HepG2 (cell line): Measurements from ENCODE around the gene ZNF264. TPM values are rescaled to one million over a fixed set of nuclear protein-coding genes. Genes with fewer than 3 reads are reported as not detected.

Experiments
- CBX1 ChIP-seq: IDR thresholded peaks from one replicate; pipeline ENCODE4 v1.6.1; 2016; ENCODE audit warnings: antibody characterized with exemption, low read depth
- CHD2 ChIP-seq: IDR thresholded peaks from 2 replicates; pipeline ENCODE4 v1.6.1; 2011; ENCODE audit warnings: low read depth, low read length, improper control_type of control experiment
- EED ChIP-seq: sonication (generic); formaldehyde crosslinking; IDR thresholded peaks from 2 replicates; pipeline ENCODE4 v1.5.0; 2020; ENCODE audit warnings: mild to moderate bottlenecking, missing genetic modification reagents
- FOXC1 ChIP-seq: sonication (generic); formaldehyde crosslinking; IDR thresholded peaks from 2 replicates; pipeline ENCODE4 v1.8.0; 2022; ENCODE audit warnings: mild to moderate bottlenecking, missing genetic modification reagents, borderline replicate concordance
- GABPA ChIP-seq, 2 experiments: IDR thresholded peaks; 2 replicates each; pipeline ENCODE4 v1.6.1; 2011 to 2016; ENCODE audit warnings: low read depth in 2 of 2, low read length in 1 of 2, missing biosample characterization in 1 of 2, missing genetic modification characterization in 1 of 2
- HNRNPLL ChIP-seq: fragments of 200-400 bp; formaldehyde crosslinking; IDR thresholded peaks from 2 replicates; pipeline ENCODE4 v1.6.1; 2017; ENCODE audit warnings: mild to moderate bottlenecking, low read depth, low read length; ENCODE audit not compliant: poor library complexity, severe bottlenecking
- HOXA3 ChIP-seq: sonication (generic); formaldehyde crosslinking; IDR thresholded peaks from 2 replicates; pipeline ENCODE4 v1.5.0; 2020; ENCODE audit warnings: missing genetic modification reagents
- MIER3 ChIP-seq: IDR thresholded peaks from 2 replicates; pipeline ENCODE4 v1.6.1; 2016; ENCODE audit warnings: missing compliant biosample characterization, borderline replicate concordance
- PAWR ChIP-seq: sonication (generic); formaldehyde crosslinking; IDR thresholded peaks from 2 replicates; pipeline ENCODE4 v1.4.0; 2020; ENCODE audit warnings: missing genetic modification reagents, mild to moderate bottlenecking, borderline replicate concordance
- RCOR2 ChIP-seq: IDR thresholded peaks from 2 replicates; pipeline ENCODE4 v1.6.1; 2016; ENCODE audit warnings: missing biosample characterization, missing genetic modification reagents
- SAP130 ChIP-seq: IDR thresholded peaks from 2 replicates; pipeline ENCODE4 v1.6.1; 2016; ENCODE audit warnings: low read depth
- TSC22D2 ChIP-seq: sonication (generic); formaldehyde crosslinking; IDR thresholded peaks from 2 replicates; pipeline ENCODE4 v1.5.1; 2020; ENCODE audit warnings: missing genetic modification reagents, mild to moderate bottlenecking, borderline replicate concordance
- ZNF235 ChIP-seq: sonication (generic); formaldehyde crosslinking; IDR thresholded peaks from 2 replicates; pipeline ENCODE4 v1.8.1; 2023; ENCODE audit warnings: mild to moderate bottlenecking, missing genetic modification reagents, borderline replicate concordance
- ZNF501 ChIP-seq: sonication (generic); formaldehyde crosslinking; IDR thresholded peaks from 2 replicates; pipeline ENCODE4 v1.5.1; 2020; ENCODE audit warnings: mild to moderate bottlenecking, moderate library complexity, missing genetic modification reagents
- ZNF607 ChIP-seq: sonication (generic); formaldehyde crosslinking; IDR thresholded peaks from 2 replicates; pipeline ENCODE4 v1.5.1; 2020; ENCODE audit warnings: missing genetic modification reagents, mild to moderate bottlenecking, borderline replicate concordance
- ZNF670 ChIP-seq: sonication (generic); formaldehyde crosslinking; IDR thresholded peaks from 2 replicates; pipeline ENCODE4 v1.8.0; 2022; ENCODE audit warnings: mild to moderate bottlenecking, missing genetic modification reagents, borderline replicate concordance
- ZNF749 ChIP-seq: sonication (generic); formaldehyde crosslinking; IDR thresholded peaks from 2 replicates; pipeline ENCODE4 v1.8.0; 2022; ENCODE audit warnings: mild to moderate bottlenecking, missing genetic modification reagents, moderate library complexity, borderline replicate concordance
- ZNF776 ChIP-seq: sonication (generic); formaldehyde crosslinking; IDR thresholded peaks from 2 replicates; pipeline ENCODE4 v1.4.0; 2020; ENCODE audit warnings: mild to moderate bottlenecking, missing genetic modification reagents
- ZNF780A ChIP-seq: sonication (generic); formaldehyde crosslinking; IDR thresholded peaks from 2 replicates; pipeline ENCODE4 v1.8.0; 2022; ENCODE audit warnings: mild to moderate bottlenecking, missing genetic modification reagents, moderate library complexity
- ZNF83 ChIP-seq: sonication (generic); formaldehyde crosslinking; IDR thresholded peaks from 2 replicates; pipeline ENCODE4 v1.4.0; 2020; ENCODE audit warnings: missing genetic modification reagents, mild to moderate bottlenecking, borderline replicate concordance
- polyA plus RNA-seq, 8 experiments: library from polyadenylated mRNA; depleted of rRNA in 3 of 8; stranded (reverse) in 7 of 8; unstranded in 1 of 8; fragments of >200 nt; fragmentation: Illumina TruSeq in 4 of 8; extraction: Trizol in 4 of 8; gene quantifications; 2 replicates each; pipeline versions ENCODE4 v1.2.1 to v1.2.3, GENCODE V29; 2011 to 2016; ENCODE audit warnings: low read depth in 4 of 8, missing spikeins in 1 of 8, mixed read lengths in 1 of 8; ENCODE audit not compliant: insufficient read depth in 1 of 8
- total RNA-seq, 5 experiments: library from RNA; depleted of rRNA; stranded (reverse); fragments of >200 nt; fragmentation: Illumina TruSeq; extraction: Trizol; gene quantifications; 2 replicates each; pipeline ENCODE4 v1.2.3, GENCODE V29; 2016; ENCODE audit warnings: low read depth in 1 of 5
- TF ChIP-seq, protein P1 (sequence below): sonication (generic); formaldehyde crosslinking; IDR thresholded peaks from 2 replicates; pipeline ENCODE4 v1.5.1; 2020; ENCODE audit warnings: mild to moderate bottlenecking, moderate library complexity, missing genetic modification reagents
- TF ChIP-seq, protein P2 (sequence below): sonication (generic); formaldehyde crosslinking; IDR thresholded peaks from 2 replicates; pipeline ENCODE4 v1.4.0; 2020; ENCODE audit warnings: mild to moderate bottlenecking, missing genetic modification reagents
- TF ChIP-seq, protein P3 (sequence below): IDR thresholded peaks from 2 replicates; pipeline ENCODE4 v1.6.1; 2016
- TF ChIP-seq, protein P4 (sequence below): sonication (generic); formaldehyde crosslinking; IDR thresholded peaks from 2 replicates; pipeline ENCODE4 v1.5.0; 2020; ENCODE audit warnings: missing genetic modification reagents
- TF ChIP-seq, protein P5 (sequence below): sonication (generic); formaldehyde crosslinking; IDR thresholded peaks from 2 replicates; pipeline ENCODE4 v1.8.0; 2022; ENCODE audit warnings: mild to moderate bottlenecking, missing genetic modification reagents; ENCODE audit not compliant: insufficient replicate concordance

Gene ZNF264
- total and polyA plus RNA-seq, 2 of the 13 experiments (the other 11 are each of a cell fraction or from before 2014, with no cell fraction given): 3.5 to 17.6 TPM

DNA sequence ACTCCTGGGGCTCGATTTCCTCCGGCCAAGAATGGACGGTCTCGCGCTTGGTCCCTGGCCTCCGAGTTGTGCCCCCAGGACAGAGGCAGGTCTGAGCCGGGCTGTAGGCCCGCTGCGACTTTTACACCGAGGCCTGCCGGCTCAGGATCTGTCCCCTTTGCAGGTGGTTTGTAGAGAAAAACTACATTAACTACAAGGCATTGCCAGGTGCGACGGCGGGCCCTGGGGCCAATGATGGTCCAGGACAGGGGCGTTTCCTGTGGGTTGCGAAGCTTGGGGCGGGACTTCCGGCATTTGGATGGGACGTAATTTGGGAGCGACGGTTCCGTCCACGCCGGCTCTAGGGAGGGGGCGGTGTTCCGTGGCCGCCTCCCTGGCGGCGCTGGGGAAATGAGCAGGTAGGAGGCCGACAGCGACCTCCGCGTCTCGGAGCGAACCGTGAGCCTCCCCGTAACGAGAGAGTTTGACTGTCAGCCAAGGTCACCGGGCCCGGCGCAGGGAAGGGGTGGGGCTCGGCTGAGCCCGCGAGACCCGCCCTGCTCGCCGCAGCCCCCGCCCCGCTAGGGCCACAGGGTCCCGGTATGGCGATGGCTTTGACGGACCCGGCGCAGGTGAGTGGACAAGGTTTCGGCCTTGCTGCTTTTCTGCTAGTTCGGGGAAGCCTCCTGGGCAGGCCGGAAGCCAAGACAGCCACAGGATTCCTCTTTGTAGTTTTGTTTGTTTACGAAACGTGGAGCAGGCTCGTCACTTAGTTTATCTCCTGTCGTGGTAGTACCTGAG, 49.2 kb downstream of the ZNF264 start, which contains the start of gene ZNF805 (continued):
- TF ChIP-seq, protein P1, sequence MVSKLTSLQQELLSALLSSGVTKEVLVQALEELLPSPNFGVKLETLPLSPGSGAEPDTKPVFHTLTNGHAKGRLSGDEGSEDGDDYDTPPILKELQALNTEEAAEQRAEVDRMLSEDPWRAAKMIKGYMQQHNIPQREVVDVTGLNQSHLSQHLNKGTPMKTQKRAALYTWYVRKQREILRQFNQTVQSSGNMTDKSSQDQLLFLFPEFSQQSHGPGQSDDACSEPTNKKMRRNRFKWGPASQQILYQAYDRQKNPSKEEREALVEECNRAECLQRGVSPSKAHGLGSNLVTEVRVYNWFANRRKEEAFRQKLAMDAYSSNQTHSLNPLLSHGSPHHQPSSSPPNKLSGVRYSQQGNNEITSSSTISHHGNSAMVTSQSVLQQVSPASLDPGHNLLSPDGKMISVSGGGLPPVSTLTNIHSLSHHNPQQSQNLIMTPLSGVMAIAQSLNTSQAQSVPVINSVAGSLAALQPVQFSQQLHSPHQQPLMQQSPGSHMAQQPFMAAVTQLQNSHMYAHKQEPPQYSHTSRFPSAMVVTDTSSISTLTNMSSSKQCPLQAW (CRISPR knock-in tag): peak; percentile 94
- TF ChIP-seq FOXC1 (CRISPR knock-in tag) (0 out of 2 replicates have a peak, but pooled peaks have one; percentile 73), ZNF749 (CRISPR knock-in tag) (0 out of 2 replicates have a peak, but pooled peaks have one; percentile 44), ZNF83 (no peak), CHD2 (peak; percentile 73; the same call in 1 of the 2 replicates), HOXA3 (CRISPR knock-in tag) (peak; percentile 93), EED (CRISPR knock-in tag) (no peak), PAWR (no peak), RCOR2 (CRISPR knock-in tag) (no peak), ZNF501 (CRISPR knock-in tag) (peak; percentile 95), CBX1 (no peak), ZNF780A (CRISPR knock-in tag) (no peak), ZNF776 (CRISPR knock-in tag) (peak; percentile 76), ZNF607 (peak; percentile 61; the same call in 1 of the 2 replicates), HNRNPLL (peak; percentile 57), GABPA (IDR thresholded peaks at IDR 0.05; ENCODE audit: low read depth, low read length) (peak; percentile 93), GABPA (CRISPR knock-in tag; IDR thresholded peaks at IDR 0.05; ENCODE audit: low read depth) (peak; percentile 98), ZNF235 (CRISPR knock-in tag) (peak; percentile 80; the same call in 1 of the 2 replicates), SAP130 (CRISPR knock-in tag) (peak; percentile 98), ZNF670 (no peak; the same call in 1 of the 2 replicates), TSC22D2 (CRISPR knock-in tag) (no peak), MIER3 (CRISPR knock-in tag) (no peak)
- TF ChIP-seq, protein P2, sequence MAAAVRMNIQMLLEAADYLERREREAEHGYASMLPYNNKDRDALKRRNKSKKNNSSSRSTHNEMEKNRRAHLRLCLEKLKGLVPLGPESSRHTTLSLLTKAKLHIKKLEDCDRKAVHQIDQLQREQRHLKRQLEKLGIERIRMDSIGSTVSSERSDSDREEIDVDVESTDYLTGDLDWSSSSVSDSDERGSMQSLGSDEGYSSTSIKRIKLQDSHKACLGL (CRISPR knock-in tag): 0 out of 2 replicates have a peak, but pooled peaks have one; percentile 68
- TF ChIP-seq, protein P3, sequence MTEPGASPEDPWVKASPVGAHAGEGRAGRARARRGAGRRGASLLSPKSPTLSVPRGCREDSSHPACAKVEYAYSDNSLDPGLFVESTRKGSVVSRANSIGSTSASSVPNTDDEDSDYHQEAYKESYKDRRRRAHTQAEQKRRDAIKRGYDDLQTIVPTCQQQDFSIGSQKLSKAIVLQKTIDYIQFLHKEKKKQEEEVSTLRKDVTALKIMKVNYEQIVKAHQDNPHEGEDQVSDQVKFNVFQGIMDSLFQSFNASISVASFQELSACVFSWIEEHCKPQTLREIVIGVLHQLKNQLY (CRISPR knock-in tag): no peak
- TF ChIP-seq, protein P4, sequence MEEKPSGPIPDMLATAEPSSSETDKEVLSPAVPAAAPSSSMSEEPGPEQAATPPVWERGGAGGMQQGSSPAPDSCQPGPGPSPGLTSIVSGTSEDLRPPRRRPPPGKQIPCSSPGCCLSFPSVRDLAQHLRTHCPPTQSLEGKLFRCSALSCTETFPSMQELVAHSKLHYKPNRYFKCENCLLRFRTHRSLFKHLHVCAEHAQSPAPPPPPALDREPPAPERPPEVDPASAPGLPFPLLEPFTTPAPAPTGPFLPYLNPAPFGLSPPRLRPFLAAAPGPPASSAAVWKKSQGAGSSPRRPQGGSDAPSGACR (CRISPR knock-in tag): peak; percentile 62; the same call in 1 of the 2 replicates
- TF ChIP-seq, protein P5, sequence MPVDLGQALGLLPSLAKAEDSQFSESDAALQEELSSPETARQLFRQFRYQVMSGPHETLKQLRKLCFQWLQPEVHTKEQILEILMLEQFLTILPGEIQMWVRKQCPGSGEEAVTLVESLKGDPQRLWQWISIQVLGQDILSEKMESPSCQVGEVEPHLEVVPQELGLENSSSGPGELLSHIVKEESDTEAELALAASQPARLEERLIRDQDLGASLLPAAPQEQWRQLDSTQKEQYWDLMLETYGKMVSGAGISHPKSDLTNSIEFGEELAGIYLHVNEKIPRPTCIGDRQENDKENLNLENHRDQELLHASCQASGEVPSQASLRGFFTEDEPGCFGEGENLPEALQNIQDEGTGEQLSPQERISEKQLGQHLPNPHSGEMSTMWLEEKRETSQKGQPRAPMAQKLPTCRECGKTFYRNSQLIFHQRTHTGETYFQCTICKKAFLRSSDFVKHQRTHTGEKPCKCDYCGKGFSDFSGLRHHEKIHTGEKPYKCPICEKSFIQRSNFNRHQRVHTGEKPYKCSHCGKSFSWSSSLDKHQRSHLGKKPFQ: peak; percentile 82
